ENCODE results near the gene ZNF793.

DNA sequence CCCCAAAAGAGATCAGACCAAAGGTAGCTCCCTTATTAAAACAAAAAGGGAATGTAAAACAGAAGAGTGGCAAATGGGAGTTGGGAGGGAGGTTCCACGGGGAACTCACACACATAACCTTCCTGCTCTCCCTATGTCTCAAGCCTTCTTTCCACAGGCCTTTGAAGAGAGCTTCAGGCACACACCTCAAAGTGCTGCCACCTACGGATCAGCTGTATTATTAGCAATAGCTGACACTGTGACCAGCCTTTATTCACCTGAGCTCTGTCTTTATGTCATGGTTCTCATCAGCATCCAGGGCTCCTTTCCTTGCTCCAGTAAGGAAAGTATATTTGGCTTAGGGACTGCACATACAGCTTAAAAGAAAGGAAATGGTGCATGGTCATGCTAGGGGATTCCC lies 76.6 kb downstream of the ZNF793 start:
- TF ChIP-seq EP300 (IDR thresholded peaks at IDR 0.05) (no peak), CTCF (IDR thresholded peaks at IDR 0.05) (no peak)

Data from sigmoid colon (tissue), 4 donors.